GM19099 (cell line): Measurements from ENCODE around the gene SLC22A1.

Experiments
- POLR2A ChIP-seq: IDR thresholded peaks from 3 replicates; pipeline ENCODE4 v1.6.1; 2011; ENCODE audit warnings: low read depth; ENCODE audit not compliant: insufficient read length; ENCODE audit errors: extremely low read depth

SLC22A1 gene

DNA sequence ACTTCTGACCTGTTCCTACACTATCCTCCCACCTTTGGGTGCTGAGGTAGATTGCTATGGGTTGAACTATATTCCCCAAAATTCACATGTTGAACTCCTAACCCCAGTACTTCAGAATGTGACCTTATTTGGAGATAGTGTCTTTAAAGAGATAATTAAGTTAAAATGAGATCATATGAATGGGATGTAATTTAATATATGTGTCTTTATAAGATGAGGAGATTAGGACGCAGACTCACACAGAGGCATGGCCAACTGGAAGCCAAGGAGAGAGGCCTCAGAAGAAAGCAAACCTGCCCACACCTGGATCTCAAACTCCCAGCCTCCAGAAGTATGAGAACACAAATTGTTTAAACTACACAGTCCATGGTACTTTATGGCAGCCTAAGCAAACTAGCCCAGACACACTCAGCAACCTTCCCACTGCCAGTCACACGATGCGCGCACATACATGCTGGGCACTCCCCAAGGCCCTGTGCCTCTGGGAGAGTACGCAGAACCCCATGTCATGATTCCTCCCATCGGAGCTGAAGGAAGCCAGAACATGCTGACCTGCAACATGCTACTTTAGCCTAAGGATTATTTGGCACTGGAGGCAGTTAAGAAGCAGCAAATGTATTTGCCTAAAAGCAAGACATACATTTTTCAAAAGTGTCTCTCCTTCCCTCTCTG, 8.9 kb upstream of the SLC22A1 start:
- no peak for TF ChIP-seq POLR2A

DNA sequence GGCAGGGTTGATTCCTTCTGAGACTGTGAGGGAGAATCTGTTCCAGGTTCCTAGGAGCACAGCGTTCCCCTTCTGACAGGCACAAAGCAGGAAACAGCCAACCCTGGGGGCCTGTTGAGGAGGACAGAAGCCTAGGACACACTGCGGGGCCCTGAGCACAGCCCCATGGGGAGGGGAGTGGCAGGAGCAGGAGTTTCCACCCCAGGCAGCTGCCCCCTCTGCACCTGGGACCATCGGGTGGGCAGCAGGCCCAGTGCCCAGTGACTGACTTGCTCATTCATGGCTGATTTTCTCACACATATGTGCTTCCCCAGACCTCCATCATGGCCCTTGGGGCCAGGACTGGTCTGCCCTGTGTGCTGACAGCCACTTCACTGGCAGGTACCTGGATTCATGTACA, 6.2 kb upstream of the SLC22A1 start:
- TF ChIP-seq POLR2A = no peak

DNA sequence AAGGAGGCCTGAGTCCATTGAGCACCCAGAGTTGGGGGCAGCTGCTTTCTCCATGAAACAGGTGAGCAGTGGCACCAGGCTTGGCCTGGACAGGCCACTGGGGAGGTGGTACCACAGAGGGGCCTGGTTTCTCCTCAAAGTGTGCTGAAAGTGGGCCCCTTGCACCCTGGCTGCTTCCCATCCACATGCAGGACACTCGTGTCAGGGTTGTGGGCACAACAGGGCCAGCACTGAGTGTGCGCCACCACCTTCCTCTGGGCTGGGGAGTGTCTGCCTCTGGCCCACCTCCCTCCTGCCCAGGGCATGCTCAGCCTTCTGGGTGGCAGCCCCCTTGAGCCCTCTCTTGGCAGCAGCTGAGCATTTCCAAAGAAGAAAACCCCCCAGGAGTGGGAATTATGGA, 5.2 kb upstream of the SLC22A1 start:
- TF ChIP-seq POLR2A = no peak

DNA sequence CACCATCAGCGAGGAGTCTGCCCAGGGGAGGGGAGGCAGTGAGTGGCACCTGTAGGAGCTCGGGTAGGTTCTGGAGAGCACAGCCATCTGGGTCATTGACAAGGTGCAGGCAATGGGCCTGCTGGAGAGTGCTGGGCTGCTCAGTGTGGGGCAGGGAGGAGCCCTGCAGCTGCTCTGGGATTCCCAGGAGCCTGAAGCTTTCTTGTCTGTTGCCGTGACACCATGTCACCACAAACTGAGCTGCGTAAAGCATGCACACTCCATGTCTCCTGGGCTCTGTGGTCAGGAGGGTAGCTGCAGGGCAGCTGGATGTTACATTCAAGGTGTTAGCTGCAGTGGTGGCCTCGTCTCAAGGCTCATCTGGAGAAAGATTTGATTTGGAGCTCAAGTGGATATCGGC, 4.5 kb upstream of the SLC22A1 start:
- no peak for TF ChIP-seq POLR2A

DNA sequence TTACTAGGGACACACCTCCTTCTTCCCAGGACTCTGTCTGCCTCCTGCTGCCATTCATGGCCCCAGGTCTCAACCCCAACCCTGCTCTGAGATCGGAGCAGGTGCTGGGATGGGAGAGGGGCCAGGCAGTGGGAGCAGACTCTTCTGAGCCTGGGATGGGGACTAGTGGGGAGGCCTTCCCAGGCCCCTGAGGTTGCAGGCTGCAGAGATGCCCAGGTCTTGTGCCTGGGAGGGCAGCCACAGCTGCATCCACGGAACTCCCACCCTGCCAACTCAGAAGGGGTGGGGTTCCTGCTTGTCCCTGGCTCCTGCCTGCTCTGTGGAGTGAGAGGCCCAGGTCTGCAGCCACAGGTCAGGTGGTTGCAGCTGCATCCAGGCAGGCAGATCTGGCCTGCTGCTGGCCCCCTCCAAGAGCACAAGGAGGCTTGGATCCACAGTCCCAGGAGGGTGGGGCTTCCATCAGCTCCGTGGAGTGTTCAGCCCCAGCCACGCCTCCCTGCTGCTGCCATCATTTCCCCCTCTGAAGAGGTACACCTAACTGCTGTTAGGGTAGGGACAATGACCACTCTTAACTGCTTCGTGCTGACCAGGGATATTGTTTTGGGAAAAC, 2.9 kb upstream of the SLC22A1 start:
- no peak for TF ChIP-seq POLR2A

DNA sequence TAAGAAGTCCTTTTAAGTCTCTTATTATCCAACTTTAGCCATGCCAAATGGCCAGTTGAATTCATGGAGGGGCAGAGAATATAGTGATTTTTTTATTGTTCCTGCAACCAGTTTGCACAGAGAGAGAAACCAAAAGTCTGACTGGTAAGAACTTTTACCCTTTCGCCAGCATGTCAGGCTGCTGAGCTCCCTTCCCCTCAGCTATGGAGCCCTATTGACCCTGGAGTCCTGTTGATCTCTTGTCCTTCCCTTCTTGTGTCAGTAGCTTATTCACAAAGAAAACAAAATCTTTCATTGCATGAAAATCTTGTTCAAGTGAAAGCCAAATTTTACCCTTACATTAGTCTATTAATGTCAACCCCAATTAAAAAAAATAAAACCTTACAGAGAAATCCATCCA, 1.5 kb upstream of the SLC22A1 start:
- no peak for TF ChIP-seq POLR2A

DNA sequence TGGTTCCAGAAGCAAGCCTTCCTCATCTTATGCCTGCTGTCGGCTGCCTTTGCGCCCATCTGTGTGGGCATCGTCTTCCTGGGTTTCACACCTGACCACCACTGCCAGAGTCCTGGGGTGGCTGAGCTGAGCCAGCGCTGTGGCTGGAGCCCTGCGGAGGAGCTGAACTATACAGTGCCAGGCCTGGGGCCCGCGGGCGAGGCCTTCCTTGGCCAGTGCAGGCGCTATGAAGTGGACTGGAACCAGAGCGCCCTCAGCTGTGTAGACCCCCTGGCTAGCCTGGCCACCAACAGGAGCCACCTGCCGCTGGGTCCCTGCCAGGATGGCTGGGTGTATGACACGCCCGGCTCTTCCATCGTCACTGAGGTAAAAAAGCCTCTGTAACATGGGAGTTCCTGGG, 366 bp downstream of the SLC22A1 start:
- TF ChIP-seq POLR2A = no peak

DNA sequence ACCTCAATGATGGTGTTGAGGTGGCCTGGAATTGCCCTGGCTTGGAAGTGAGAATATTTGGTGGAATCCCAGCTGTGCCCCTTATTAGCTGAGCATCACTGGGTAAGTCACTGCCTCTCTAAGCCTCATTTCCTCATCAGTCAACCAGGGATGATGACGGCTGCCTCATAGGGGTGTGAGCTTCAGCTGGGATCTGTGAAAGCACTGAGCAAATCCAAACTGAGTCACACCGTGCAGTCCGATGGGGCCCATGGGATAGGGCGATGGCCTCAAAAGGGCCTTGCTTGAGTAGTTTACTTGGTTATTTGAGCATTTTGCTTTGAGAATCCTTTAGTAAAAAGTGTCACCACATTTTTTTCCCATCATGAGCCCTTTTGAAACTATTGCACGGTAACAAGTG, 1.1 kb downstream of the SLC22A1 start:
- TF ChIP-seq POLR2A = no peak

DNA sequence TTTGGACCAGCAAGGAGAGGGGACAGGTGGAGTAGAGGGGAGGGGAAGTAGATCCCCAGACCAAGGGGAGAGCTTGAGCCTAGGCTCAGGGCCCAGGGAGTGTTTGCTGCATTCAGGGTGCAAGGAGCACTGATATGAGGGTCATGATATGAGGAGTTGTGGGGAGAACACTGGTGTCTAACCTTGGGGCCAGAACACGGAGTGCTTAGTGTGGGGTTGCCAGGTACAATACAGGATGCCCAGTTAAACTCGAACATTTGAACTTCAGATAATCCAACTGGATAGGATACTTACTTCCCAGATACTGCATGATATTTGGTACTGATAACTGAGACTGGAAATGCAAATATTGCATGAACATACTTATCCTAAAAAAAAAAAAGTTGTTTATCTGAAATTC, 2.4 kb downstream of the SLC22A1 start:
- TF ChIP-seq POLR2A = no peak

DNA sequence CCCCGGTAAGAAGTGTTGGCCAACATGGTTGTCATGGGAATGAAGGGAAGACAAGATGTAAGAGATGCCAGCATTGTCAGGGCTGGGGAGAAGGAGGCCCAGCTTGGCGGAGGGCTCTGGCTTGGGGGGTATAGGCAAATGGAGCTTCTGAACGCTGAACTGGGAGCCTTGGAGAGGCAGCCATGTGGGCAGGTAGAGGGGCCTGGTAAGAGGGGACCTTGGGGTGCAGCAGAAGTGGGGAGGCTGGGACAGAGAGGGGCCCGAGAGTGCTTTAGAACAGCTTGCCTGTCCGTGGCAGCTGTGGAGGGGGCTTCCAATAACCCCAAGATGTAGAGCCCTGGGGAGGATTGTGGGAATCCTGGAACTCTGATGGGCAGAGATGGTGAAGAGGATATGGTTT, 3.0 kb downstream of the SLC22A1 start:
- TF ChIP-seq POLR2A = no peak

DNA sequence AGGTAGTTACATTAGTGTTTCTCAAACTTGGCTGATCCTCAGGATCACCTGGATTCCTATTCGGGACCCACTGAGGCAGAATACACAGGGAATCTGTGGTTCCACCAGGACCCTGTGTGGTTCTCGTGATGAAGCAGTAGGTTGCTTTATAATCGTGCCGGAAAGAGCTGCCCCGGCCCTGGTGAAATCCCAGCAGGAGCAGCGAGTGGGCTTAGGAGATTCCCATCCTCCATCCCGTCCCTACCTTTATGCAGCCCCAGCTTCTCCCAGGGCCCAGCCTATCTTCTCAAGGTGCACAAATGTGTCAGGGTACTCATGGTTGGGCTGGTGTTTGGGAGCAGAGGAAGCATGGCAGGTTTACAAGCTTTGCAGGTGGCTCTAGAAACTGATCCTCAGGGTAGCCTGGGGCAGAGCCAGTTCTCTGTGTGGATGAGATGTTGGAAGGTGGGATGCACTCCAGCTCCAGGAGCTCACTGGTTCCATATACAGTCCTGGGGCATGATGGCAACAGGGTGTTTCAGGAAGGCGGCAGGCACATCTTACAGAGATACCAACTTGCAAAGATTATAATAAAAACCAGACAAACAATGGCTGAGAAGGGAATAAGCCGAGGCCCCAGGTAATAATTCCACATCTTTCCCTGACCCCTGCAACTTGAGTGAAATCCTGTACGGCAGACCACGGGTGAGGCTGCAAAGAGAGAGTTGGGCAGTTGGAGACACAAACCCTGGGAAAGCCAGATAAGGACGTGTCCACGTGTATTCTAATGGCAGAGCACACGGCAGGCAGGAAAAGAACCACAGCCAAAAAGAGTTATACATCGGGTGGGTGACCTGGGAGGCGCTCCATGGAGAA, 5.9 kb downstream of the SLC22A1 start:
- TF ChIP-seq POLR2A = no peak

DNA sequence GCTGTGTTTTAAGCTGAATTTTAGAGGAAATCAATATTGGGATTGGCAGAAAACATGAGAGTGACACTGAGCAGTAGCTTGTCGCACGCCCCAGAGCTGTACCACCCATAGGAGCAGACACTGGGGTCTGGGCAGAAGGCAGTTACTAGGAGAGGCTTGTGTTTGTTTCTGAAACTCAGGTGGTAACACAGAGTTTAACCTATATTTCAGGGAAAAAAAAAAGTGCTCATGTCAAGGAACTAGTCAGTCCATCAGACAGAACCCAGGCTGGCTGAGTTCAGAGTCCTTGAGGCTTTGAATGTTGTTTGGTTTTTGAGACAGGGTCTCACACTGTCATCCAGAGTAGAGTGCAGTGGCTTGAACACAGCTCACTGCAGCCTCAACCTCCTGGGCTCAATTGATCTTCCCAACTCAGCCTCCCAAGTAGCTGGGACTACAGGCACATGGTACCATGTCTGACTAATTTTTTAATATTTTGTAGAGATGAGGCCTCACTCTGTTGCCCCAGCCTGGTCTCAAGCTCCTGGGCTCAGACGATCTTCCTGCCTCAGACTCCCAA, 6.6 kb downstream of the SLC22A1 start:
- TF ChIP-seq POLR2A = no peak

DNA sequence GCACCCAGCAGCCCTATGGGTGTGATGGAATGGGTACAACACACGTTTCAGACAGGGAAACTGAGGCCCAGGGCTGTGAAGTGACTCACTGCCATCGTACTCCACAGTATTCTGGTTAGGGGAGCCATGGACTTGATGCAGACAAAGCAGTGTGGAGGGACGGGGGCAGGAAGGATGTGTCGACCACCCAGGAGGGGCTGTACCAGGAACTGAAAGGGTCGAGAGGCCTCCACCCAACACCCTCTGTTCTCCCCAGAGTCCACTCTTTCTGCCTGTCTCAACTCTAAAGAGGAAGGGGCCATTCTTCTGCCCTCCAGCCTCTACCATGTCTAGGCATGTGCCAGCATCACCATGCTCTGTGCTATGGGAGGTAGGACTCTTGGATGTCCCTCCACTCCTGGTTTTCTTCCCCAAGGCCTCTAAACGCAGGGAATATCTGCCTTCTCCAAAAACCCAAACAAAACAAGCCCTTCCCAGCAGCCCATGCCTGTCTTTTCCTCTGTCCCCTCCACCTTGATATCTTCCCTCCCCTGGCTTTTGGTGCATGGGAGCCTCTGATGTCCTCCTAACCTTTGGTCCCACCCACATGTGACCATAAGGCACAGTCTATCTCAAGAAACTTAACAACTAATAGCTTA, 7.4 kb downstream of the SLC22A1 start:
- TF ChIP-seq POLR2A = no peak

DNA sequence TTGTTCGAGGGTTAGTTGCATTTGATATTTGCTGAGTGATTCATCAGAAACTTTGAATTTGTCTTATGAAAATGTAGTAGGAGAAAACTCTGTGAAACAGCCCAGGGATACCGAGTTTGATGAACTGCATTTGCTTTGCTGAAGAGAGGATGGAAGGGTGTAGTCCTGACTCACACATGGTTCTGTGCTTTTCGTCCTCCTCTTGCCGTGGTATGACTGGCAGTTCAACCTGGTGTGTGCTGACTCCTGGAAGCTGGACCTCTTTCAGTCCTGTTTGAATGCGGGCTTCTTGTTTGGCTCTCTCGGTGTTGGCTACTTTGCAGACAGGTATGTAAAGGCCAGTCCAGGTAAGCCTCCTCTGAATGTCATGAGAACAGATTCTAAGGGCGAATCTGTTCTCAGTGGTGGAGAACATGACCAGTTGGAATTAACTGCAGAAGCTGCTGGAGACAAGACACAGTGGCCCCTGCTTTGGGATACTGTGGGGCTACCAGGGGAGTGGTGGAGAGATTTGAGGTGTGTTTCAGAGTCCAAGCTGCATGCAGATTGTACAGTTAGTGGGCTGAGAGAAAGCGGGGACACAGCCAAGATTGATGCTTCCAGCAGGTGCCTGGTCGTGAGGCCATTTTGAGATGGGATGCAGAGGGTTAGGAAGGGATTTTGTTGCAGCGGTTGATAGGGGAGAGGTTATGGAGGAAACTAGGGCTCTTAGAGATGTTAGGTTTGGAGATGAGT, 8.4 kb downstream of the SLC22A1 start:
- TF ChIP-seq POLR2A = no peak
